ENCODE data around the gene CRACR2A.

- TF ChIP-seq POLR2A (IDR thresholded peaks at IDR 0.05) (no peak), POLR2AphosphoS5 (IDR thresholded peaks at IDR 0.05) (no peak), CTCF (IDR thresholded peaks at IDR 0.05) (no peak), EP300 (IDR thresholded peaks at IDR 0.05; ENCODE audit: low read depth) (no peak)
Measured at GRCh38 chr12:3748620-3749019, 4.3 kb downstream of the CRACR2A start.

Data from transverse colon (tissue), 4 donors.